Adrenal gland (tissue), 5 donors: Measurements from ENCODE around the gene EXOC4.

Experiments
- CTCF ChIP-seq, 6 experiments: fragments of 450-650 bp in 4 of 6; fragments of 200-600 bp in 2 of 6; sonication (generic) in 1 of 6; IDR thresholded peaks; 1 replicate in 5 of 6; 2 replicates in 1 of 6; pipeline versions ENCODE4 v1.5.1 to v1.8.0; 2016 to 2021; ENCODE audit warnings: antibody characterized with exemption in 6 of 6, mild to moderate bottlenecking in 2 of 6, moderate library complexity in 1 of 6
- POLR2A ChIP-seq, 2 donors: fragments of 450-650 bp; IDR thresholded peaks; one replicate each; pipeline ENCODE4 v1.6.1; 2017; ENCODE audit warnings: antibody characterized with exemption in 2 of 2, mild to moderate bottlenecking in 2 of 2, moderate library complexity in 1 of 2
- donor health status: DM: no; HTN: no; CAD: no.

- TF ChIP-seq CTCF (IDR thresholded peaks at IDR 0.05) (no peak), POLR2A (IDR thresholded peaks at IDR 0.05) (no peak)
These were observed 229.7 kb downstream of the EXOC4 start for GRCh38 chr7:133482599-133482998.
